ENCODE measurements around the gene NDUFA13. TPM values are rescaled to one million over a fixed set of nuclear protein-coding genes. Genes with fewer than 3 reads are reported as not detected.
"Not testable (repeated sequence)": the region's sequence is repeated elsewhere in the genome, so short reads cannot be mapped to it uniquely, and the experiment has no call there.

The NDUFA13 gene
- total RNA-seq, result 433 TPM
- 219 TPM for polyA plus RNA-seq
- long read RNA-seq, donor 1, transcript NDUFA13-204 (5 exons, 991 nt), result major isoform, 20 of 21 reads
- long read RNA-seq, donor 1, partial matches to known transcripts, result 0 of 21 reads
- long read RNA-seq, donor 1, other reads (novel, unspliced or antisense), result 0 of 21 reads
- long read RNA-seq, donor 2, transcript NDUFA13-204 (5 exons, 991 nt), result major isoform, 440 of 469 reads
- long read RNA-seq, donor 2, transcript NDUFA13-201 (4 exons, 576 nt), result minor isoform, 5 of 469 reads
- long read RNA-seq, donor 2, transcript NDUFA13-205 (3 exons, 593 nt), result minor isoform, 7 of 469 reads
- long read RNA-seq, donor 2, partial matches to known transcripts, result 15 of 469 reads
- long read RNA-seq, donor 2, other reads (novel, unspliced or antisense), result 0 of 469 reads
- long read RNA-seq, donor 3, transcript NDUFA13-204 (5 exons, 991 nt), result major isoform, 602 of 615 reads
- long read RNA-seq, donor 3, transcript NDUFA13-205 (3 exons, 593 nt), result minor isoform, 5 of 615 reads
- long read RNA-seq, donor 3, transcript NDUFA13-206 (2 exons, 640 nt), result minor isoform, 5 of 615 reads
- long read RNA-seq, donor 3, partial matches to known transcripts, result 0 of 615 reads
- long read RNA-seq, donor 3, other reads (novel, unspliced or antisense), result 0 of 615 reads
- long read RNA-seq, donor 4, transcript NDUFA13-204 (5 exons, 991 nt), result major isoform, 112 of 127 reads
- long read RNA-seq, donor 4, partial matches to known transcripts, result 10 of 127 reads
- long read RNA-seq, donor 4, other reads (novel, unspliced or antisense), result 0 of 127 reads
- long read RNA-seq, donor 5, transcript NDUFA13-205 (3 exons, 593 nt), result minor isoform, 5 of 543 reads
- long read RNA-seq, donor 5, transcript NDUFA13-204 (5 exons, 991 nt), result major isoform, 533 of 543 reads
- long read RNA-seq, donor 5, partial matches to known transcripts, result 0 of 543 reads
- long read RNA-seq, donor 5, other reads (novel, unspliced or antisense), result 0 of 543 reads
- long read RNA-seq, donor 6, transcript NDUFA13-204 (5 exons, 991 nt), result major isoform, 237 of 241 reads
- long read RNA-seq, donor 6, partial matches to known transcripts, result 0 of 241 reads
- long read RNA-seq, donor 6, other reads (novel, unspliced or antisense), result 0 of 241 reads
- long read RNA-seq, donor 7, transcript NDUFA13-204 (5 exons, 991 nt), result major isoform, 196 of 211 reads
- long read RNA-seq, donor 7, partial matches to known transcripts, result 9 of 211 reads
- long read RNA-seq, donor 7, other reads (novel, unspliced or antisense), result 0 of 211 reads
- long read RNA-seq, donor 8, transcript NDUFA13-204 (5 exons, 991 nt), result major isoform, 83 of 86 reads
- long read RNA-seq, donor 8, partial matches to known transcripts, result 0 of 86 reads
- long read RNA-seq, donor 8, other reads (novel, unspliced or antisense), result 0 of 86 reads
- long read RNA-seq, donor 9, transcript NDUFA13-204 (5 exons, 991 nt), result major isoform, 167 of 172 reads
- long read RNA-seq, donor 9, partial matches to known transcripts, result 0 of 172 reads
- long read RNA-seq, donor 9, other reads (novel, unspliced or antisense), result 0 of 172 reads
- long read RNA-seq, donor 10, transcript NDUFA13-204 (5 exons, 991 nt), result major isoform, 182 of 199 reads
- long read RNA-seq, donor 10, transcript NDUFA13-205 (3 exons, 593 nt), result minor isoform, 8 of 199 reads
- long read RNA-seq, donor 10, partial matches to known transcripts, result 7 of 199 reads
- long read RNA-seq, donor 10, other reads (novel, unspliced or antisense), result 0 of 199 reads

DNA sequence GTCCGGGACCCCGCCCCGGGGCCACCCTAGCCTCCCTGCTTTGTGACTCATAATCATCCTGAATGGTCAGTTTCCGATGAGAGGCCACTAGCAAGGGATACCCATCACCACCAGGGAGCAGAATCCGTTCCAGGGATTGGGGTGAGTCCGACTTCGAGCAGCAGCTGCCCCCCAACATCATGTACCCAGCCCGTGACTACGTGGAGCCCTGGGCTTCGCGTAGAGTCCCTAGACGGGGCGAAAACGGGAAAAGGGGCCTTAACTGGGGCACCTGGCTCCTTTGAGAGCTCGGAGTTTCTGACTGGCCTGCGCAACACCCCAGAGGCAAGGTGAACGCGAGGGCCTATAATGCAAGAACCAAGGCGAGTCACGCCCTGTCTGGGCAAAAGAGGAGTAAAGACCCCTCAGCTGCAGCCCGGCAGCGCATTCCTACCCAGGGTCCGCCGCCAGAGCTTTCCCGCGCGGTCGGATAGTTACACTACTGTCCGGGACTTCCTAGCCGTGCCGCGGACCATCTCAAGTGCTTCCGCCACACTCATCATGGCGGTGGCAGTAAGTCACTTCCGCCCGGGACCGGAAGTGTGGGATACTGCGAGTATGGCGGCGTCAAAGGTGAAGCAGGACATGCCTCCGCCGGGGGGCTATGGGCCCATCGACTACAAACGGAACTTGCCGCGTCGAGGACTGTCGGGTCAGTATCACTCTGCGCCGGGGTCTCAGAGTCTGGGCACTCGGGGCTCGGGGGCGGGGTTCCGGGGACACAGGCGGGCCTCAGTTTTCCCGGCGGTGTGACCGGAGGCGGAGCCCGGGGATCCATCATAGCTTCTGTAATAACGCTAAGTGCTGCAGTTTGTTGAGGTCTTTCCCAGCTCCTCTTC, at the start of gene NDUFA13:
NDUFA13 (plus strand) TSS at position 584 of the 878 bp plus-strand sequence; CDS start at position 598, 14 bp downstream.
- peaks cover 17 to 19% of the 10 kb centered on the region in 2 donors for H3K36me3 ChIP-seq (ENCODE audit: control insufficient read depth in 2 of 2, insufficient read depth in 2 of 2, low read length in 1 of 2)
- peak within 1 kb of the TSS; percentile 54 to 75 for H3K4me3 ChIP-seq (ENCODE audit: low read length in 2 of 2)
- 8% methylated on average over 61 of the region's 61 CpGs for WGBS
- DNase-seq (ENCODE audit: low read depth in 6 of 9, low spot score in 9 of 9), result peak; percentile 85 to 99 (median 95)
- peaks cover 0 to 8% of the 10 kb centered on the region in 2 donors for H3K27me3 ChIP-seq (ENCODE audit: control insufficient read depth in 2 of 2, insufficient read depth in 1 of 2, low read length in 1 of 2)
- peaks cover 3 to 17% of the 10 kb centered on the region in 2 donors for H3K9me3 ChIP-seq (ENCODE audit: control insufficient read depth in 2 of 2, insufficient read depth in 1 of 2, low read length in 1 of 2)
- peak within 1 kb of the TSS; percentile 53 to 86 for H3K27ac ChIP-seq (ENCODE audit: low read depth in 1 of 2, low read length in 1 of 2)
- H3K4me1 ChIP-seq (ENCODE audit: control insufficient read depth in 2 of 2, insufficient read depth in 2 of 2, low read length in 2 of 2), result peaks cover 16 to 20% of the 10 kb centered on the region in 2 donors

DNA sequence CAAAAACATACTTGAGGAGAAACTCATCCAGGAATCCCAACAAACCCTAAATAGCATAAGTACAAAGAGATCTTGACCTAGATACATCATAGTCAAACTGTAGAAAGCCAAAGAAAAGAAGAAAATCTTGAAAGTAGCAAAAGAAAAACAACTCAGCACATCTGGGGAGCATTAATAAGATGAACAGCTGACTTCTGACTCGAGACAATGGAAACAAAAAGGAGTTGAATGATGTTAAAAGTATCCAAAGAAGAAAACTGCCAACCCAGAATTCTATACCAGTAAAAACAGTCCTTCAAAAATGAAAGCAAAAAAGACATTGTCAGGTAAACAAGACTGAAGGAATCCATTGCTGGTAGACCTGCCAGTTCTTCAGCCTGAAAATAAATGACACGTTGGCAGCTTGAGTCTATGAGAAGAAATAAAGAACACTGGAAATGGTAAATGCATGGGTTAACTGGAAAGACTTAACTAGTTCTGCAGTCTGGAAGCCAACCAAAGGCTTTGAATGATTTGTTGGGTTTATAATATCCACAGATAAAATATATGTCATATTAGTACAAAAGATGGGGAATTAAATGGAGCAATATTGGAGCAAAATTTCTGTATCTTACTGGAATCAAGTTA, 47.5 kb upstream of the NDUFA13 start:
- peaks cover 16 to 33% of the 10 kb centered on the region in 2 donors for H3K9me3 ChIP-seq (ENCODE audit: control insufficient read depth in 2 of 2, insufficient read depth in 1 of 2, low read length in 1 of 2)
- H3K4me1 ChIP-seq (ENCODE audit: control insufficient read depth in 2 of 2, insufficient read depth in 2 of 2, low read length in 2 of 2), result peaks cover 5 to 25% of the 10 kb centered on the region in 2 donors
- H3K4me3 ChIP-seq (ENCODE audit: low read length in 2 of 2), result no peak overlapping the region
- no peak overlapping the region for H3K27ac ChIP-seq (ENCODE audit: low read depth in 1 of 2, low read length in 1 of 2)
- no peaks in the 10 kb centered on the region for H3K27me3 ChIP-seq (ENCODE audit: control insufficient read depth in 2 of 2, insufficient read depth in 1 of 2, low read length in 1 of 2)
- peaks cover 52 to 62% of the 10 kb centered on the region in 2 donors for H3K36me3 ChIP-seq (ENCODE audit: control insufficient read depth in 2 of 2, insufficient read depth in 2 of 2, low read length in 1 of 2)
- DNase-seq (ENCODE audit: low read depth in 6 of 9, low spot score in 9 of 9), result no peak
- WGBS, result 96% methylated on average over 2 of the region's 2 CpGs

DNA sequence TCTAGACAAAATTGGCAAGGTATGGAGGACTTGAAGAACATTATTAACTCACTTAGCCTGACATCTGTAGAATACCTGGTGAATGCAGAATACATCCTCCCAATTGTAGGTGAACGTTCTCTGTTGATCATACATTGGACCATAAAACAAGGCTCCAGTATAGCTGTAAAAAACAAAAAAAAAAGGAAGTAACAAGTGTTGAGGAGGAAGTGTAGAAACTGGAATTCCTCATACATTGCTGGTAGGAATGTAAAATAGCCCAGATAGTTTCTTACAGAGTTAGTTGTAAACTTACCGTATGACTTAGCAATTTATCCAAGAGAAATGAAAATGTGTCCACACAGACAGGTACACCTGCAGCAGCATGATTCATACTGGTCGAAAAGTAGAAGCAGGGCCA, 45.4 kb upstream of the NDUFA13 start:
- H3K36me3 ChIP-seq (ENCODE audit: control insufficient read depth in 2 of 2, insufficient read depth in 2 of 2, low read length in 1 of 2), result peaks cover 38 to 57% of the 10 kb centered on the region in 2 donors
- H3K27ac ChIP-seq (ENCODE audit: low read depth in 1 of 2, low read length in 1 of 2), result no peak overlapping the region
- no peak overlapping the region for H3K4me3 ChIP-seq (ENCODE audit: low read length in 2 of 2)
- H3K9me3 ChIP-seq (ENCODE audit: control insufficient read depth in 2 of 2, insufficient read depth in 1 of 2, low read length in 1 of 2), result peaks cover 13 to 28% of the 10 kb centered on the region in 2 donors
- WGBS, result 93% methylated on average over 3 of the region's 3 CpGs
- peaks cover 25 to 32% of the 10 kb centered on the region in 2 donors for H3K4me1 ChIP-seq (ENCODE audit: control insufficient read depth in 2 of 2, insufficient read depth in 2 of 2, low read length in 2 of 2)
- no peak for DNase-seq (ENCODE audit: low read depth in 6 of 9, low spot score in 9 of 9)
- no peaks in the 10 kb centered on the region for H3K27me3 ChIP-seq (ENCODE audit: control insufficient read depth in 2 of 2, insufficient read depth in 1 of 2, low read length in 1 of 2)

DNA sequence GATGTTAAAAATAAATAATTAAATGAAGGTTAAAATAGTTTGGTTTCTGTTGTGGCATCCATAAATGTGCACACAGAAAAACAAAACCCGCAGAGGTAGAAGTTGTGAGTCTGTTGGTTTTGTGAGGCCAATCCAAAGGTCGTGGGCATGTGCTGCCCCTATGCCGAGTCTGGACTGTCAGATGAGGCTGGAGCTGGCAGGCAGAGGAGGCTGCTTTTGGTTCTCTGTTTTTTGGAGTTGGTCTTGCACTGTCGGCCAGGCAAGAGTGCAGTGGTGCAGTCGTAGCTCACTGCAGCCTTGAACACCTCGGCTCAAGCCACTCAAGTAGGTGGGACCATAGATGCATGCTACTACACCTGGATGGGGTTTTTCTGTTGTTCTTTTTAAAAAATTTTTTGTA, 44.3 kb upstream of the NDUFA13 start:
- Histone ChIP-seq H3K9me3 (ENCODE audit: control insufficient read depth in 2 of 2, insufficient read depth in 1 of 2, low read length in 1 of 2) (peaks cover 11 to 23% of the 10 kb centered on the region in 2 donors), H3K36me3 (ENCODE audit: control insufficient read depth in 2 of 2, insufficient read depth in 2 of 2, low read length in 1 of 2) (peaks cover 27 to 57% of the 10 kb centered on the region in 2 donors), H3K27me3 (ENCODE audit: control insufficient read depth in 2 of 2, insufficient read depth in 1 of 2, low read length in 1 of 2) (no peaks in the 10 kb centered on the region), H3K27ac (ENCODE audit: low read depth in 1 of 2, low read length in 1 of 2) (no peak overlapping the region), H3K4me1 (ENCODE audit: control insufficient read depth in 2 of 2, insufficient read depth in 2 of 2, low read length in 2 of 2) (peaks cover 27 to 43% of the 10 kb centered on the region in 2 donors), H3K4me3 (ENCODE audit: low read length in 2 of 2) (no peak overlapping the region)
- no peak for DNase-seq (ENCODE audit: low read depth in 6 of 9, low spot score in 9 of 9)
- 98% methylated on average over 6 of the region's 6 CpGs for WGBS

DNA sequence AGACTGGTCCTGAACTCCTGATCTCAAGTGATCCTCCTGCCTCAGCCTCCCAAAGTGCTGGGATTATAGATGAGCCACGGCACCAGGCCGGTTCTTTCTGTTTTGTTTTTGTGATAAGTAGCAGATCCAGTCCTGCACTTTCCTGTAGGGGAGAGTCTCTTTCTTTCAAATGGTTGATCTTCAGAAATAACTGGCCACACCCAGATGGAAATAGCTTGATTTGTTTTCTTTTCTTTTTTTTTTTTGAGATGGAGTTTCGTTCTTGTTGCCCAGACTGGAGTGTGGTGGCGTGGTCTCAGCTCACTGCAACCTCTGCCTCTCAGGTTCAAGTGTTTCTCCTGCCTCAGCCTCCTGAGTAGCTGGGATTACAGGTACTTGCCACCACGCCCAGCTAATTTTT, 43.9 kb upstream of the NDUFA13 start:
- DNase-seq (ENCODE audit: low read depth in 6 of 9, low spot score in 9 of 9); H3K27ac ChIP-seq (ENCODE audit: low read depth in 1 of 2, low read length in 1 of 2); H3K27me3 ChIP-seq (ENCODE audit: control insufficient read depth in 2 of 2, insufficient read depth in 1 of 2, low read length in 1 of 2); H3K4me3 ChIP-seq (ENCODE audit: low read length in 2 of 2): not testable (repeated sequence)
- WGBS, result 90% methylated on average over 5 of the region's 5 CpGs
- Histone ChIP-seq H3K9me3 (ENCODE audit: control insufficient read depth in 2 of 2, insufficient read depth in 1 of 2, low read length in 1 of 2) (peaks cover 8 to 19% of the 10 kb centered on the region in 2 donors), H3K36me3 (ENCODE audit: control insufficient read depth in 2 of 2, insufficient read depth in 2 of 2, low read length in 1 of 2) (peaks cover 27 to 58% of the 10 kb centered on the region in 2 donors), H3K4me1 (ENCODE audit: control insufficient read depth in 2 of 2, insufficient read depth in 2 of 2, low read length in 2 of 2) (peaks cover 27 to 45% of the 10 kb centered on the region in 2 donors)

DNA sequence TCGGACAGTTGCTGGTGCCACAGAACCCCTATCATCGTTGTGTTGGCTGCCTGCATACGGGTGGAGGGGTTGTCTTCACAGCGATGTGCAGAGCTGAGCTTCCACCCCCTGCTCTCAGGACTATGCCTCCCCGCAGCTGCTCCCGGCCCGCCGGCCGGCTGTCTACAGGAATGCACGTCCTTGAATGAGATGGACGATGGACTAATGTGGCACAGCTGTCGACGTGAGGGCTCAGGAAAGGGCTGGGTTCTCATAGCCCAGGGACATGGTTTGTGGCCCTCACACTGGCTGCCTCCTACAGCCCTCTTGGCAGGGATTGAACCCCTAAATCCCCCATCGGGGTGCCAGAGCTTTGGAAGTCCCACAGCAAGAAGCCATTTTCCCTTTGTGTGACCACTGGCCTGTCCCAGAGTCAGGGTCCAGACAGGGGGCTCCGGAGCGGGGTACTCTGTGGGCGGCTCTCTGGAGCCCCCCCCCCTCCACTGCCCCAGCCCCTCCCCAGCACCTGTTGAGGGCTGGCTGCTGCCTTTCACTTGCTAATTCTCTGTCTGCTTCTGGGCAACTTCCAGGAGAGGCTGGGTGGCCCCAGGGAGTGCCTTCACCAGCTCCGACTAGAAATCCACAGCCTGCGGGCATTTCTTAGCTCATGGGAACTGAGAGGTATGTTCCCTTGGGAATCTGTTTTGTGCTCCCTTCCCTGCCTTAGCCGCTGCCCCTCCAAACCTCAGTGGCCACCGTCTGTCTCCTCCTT, 40.8 kb upstream of the NDUFA13 start:
- no peak overlapping the region for H3K4me3 ChIP-seq (ENCODE audit: low read length in 2 of 2)
- peaks cover 0 to 3% of the 10 kb centered on the region in 2 donors for H3K9me3 ChIP-seq (ENCODE audit: control insufficient read depth in 2 of 2, insufficient read depth in 1 of 2, low read length in 1 of 2)
- H3K27ac ChIP-seq (ENCODE audit: low read depth in 1 of 2, low read length in 1 of 2), result peak overlapping the region; percentile 79 to 95
- DNase-seq (ENCODE audit: low read depth in 6 of 9, low spot score in 9 of 9), result no peak
- 96% methylated on average over 21 of the region's 21 CpGs for WGBS
- peaks cover 30 to 49% of the 10 kb centered on the region in 2 donors for H3K4me1 ChIP-seq (ENCODE audit: control insufficient read depth in 2 of 2, insufficient read depth in 2 of 2, low read length in 2 of 2)
- no peaks in the 10 kb centered on the region for H3K27me3 ChIP-seq (ENCODE audit: control insufficient read depth in 2 of 2, insufficient read depth in 1 of 2, low read length in 1 of 2)
- H3K36me3 ChIP-seq (ENCODE audit: control insufficient read depth in 2 of 2, insufficient read depth in 2 of 2, low read length in 1 of 2), result peaks cover 18 to 47% of the 10 kb centered on the region in 2 donors

Data from thymus (tissue), 14 donors.